OCI-LY7 (cell line): ENCODE measurements around the gene CTNND2.

Experiments
- CTCF ChIP-seq: fragments of 200-600 bp; sonication (generic); conservative IDR thresholded peaks from 2 replicates; pipeline ENCODE4 v1.5.1; 2014; ENCODE audit warnings: mild to moderate bottlenecking, antibody characterized with exemption, low read length, moderate library complexity, mixed read lengths
- EZH2phosphoT487 ChIP-seq: fragments of 200-600 bp; sonication (generic); IDR thresholded peaks from 2 replicates; pipeline ENCODE4 v1.6.1; 2018; ENCODE audit warnings: low read depth, borderline replicate concordance, mild to moderate bottlenecking, mixed run types, antibody characterized with exemption, low read length, moderate library complexity, mixed read lengths

- TF ChIP-seq CTCF (no peak), EZH2phosphoT487 (no peak)
These were observed 310.2 kb downstream of the CTNND2 start for GRCh38 chr5:11594021-11594420.
